Measurements from ENCODE around the gene RAB37. TPM values are rescaled to one million over a fixed set of nuclear protein-coding genes. Genes with fewer than 3 reads are reported as not detected.

RAB37 gene
- total and polyA plus RNA-seq, 9 of the 15 experiments (the other 6 are each of a cell fraction or from before 2014, with no cell fraction given): 0.03 to 0.27 (median 0.11) TPM; not detected in 4

GRCh38 chr17:74746922-74747321 is 9.9 kb downstream of the RAB37 start (continued):
- TF ChIP-seq YY1 (IDR thresholded peaks at IDR 0.05; ENCODE audit: borderline replicate concordance in 1 of 3, control insufficient read depth in 1 of 3, extremely low read depth in 1 of 3, insufficient read depth in 3 of 3, insufficient read length in 1 of 3, insufficient replicate concordance in 2 of 3, low read depth in 1 of 3, low read length in 2 of 3) (peak in 1 of 3 experiments; percentile 40), TAF1 (IDR thresholded peaks at IDR 0.05; ENCODE audit: control insufficient read depth, extremely low read depth, insufficient read depth, low read length, severe bottlenecking) (peak; percentile 41), ZNF592 (IDR thresholded peaks at IDR 0.05) (peak; percentile 34; the same call in 1 of the 2 replicates), ZMIZ1 (IDR thresholded peaks at IDR 0.05; ENCODE audit: low read depth in 2 of 2, low read length in 2 of 2) (no peak), PYGO2 (tag; IDR thresholded peaks at IDR 0.05) (no peak), EHMT2 (IDR thresholded peaks at IDR 0.05) (no peak), ARID3A (IDR thresholded peaks at IDR 0.05; ENCODE audit: borderline replicate concordance, low read depth, low read length) (no peak), HMBOX1 (IDR thresholded peaks at IDR 0.05) (peak; percentile 64; the same call in 1 of the 2 replicates), ELF4 (CRISPR knock-in tag; IDR thresholded peaks at IDR 0.05) (peak; percentile 9; the same call in 1 of the 2 replicates), RBBP5 (IDR thresholded peaks at IDR 0.05; ENCODE audit: borderline replicate concordance, insufficient read depth, low read length, poor library complexity, severe bottlenecking) (no peak), BHLHE40 (IDR thresholded peaks at IDR 0.05; ENCODE audit: low read length) (0 out of 2 replicates have a peak, but pooled peaks have one; percentile 18), DMBX1 (CRISPR knock-in tag; IDR thresholded peaks at IDR 0.05; ENCODE audit: borderline replicate concordance) (peak; percentile 65; the same call in 1 of the 2 replicates), PHF21A (IDR thresholded peaks at IDR 0.05; ENCODE audit: borderline replicate concordance, low read depth) (peak; percentile 11; the same call in 1 of the 2 replicates), ZBTB2 (IDR thresholded peaks at IDR 0.05) (peak; percentile 70; the same call in 1 of the 2 replicates)

All from K562 (cell line).